ENCODE data around the gene RNU6-1. TPM values are rescaled to one million over a fixed set of nuclear protein-coding genes. Genes with fewer than 3 reads are reported as not detected.

RNU6-1 gene
- total and polyA plus RNA-seq, 4 donors, result not detected

DNA sequence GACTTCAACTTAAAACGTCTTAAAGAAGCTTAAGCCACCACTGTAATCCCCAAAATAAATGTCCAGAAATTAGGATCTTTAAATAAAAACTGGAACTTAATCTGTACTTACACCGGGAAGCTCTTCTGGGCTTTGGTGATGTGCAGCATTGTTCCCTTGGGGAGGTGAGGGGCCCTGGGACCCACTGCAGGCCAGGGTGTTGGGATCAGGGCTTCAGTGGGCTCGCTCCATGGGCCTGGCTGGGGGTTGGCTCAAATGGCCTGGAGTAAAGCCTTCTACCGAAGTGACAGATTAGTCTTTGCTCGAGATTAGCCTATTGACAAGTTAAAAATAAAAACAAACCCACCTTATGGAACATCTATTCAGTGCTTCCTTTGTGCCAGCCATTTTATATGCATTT, 6.1 kb upstream of the RNU6-1 start:
- peaks cover 13% of the 10 kb centered on the region for H3K4me1 ChIP-seq (ENCODE audit: control insufficient read depth, insufficient read depth, low read length)
- 66% methylated on average over 3 of the region's 5 CpGs for WGBS (ENCODE audit: insufficient coverage)
- H3K9me3 ChIP-seq (ENCODE audit: control insufficient read depth, insufficient read depth, low read length), result no peaks in the 10 kb centered on the region
- no peaks in the 10 kb centered on the region for H3K27me3 ChIP-seq (ENCODE audit: control insufficient read depth, insufficient read depth, low read length)
- DNase-seq (ENCODE audit: low read depth in 4 of 6, low spot score in 6 of 6), result no peak
- no peak overlapping the region for H3K27ac ChIP-seq (ENCODE audit: low read depth, low read length)
- H3K4me3 ChIP-seq (ENCODE audit: low read depth, low read length), result no peak overlapping the region
- H3K36me3 ChIP-seq (ENCODE audit: control insufficient read depth, insufficient read depth, low read length), result no peaks in the 10 kb centered on the region

DNA sequence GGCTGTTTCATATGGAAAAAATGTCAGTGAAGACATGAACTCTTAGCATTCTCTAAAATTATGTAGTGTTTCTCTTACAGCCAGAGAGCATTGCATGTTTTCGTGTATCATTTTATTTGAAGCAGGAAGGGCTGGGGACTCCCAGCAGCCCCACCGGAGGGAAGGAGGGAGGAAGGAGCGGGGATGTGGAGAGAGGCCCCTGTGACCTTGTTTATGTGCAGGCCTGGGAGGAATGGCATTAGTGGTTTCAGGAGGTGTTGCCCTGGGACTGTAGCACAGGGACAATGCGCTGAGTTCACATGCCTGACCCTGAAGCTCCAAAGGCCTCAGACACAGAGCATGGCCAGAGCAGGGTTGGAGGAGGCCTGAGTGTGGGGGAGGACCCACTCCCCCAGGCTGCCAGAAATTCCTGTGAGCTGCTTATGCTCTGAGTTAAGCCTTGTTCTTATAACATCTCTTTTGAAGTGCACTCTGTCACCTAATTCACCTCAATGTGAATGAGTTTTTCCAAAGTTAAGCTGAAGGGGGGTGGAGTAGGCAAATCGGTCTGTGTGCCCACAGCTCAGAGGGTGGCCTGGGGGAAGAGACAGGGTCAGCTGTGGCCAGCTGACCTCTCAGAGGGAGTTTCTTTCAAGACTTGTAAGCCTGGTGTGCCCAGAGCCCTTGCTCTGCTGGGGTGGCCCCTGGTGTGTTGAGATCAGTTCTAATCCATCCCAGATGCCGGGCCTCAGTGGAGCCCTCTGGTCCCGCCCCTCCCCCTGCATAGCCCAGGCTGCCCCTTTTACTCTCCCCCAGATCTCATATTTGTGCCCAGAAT, 3.9 kb upstream of the RNU6-1 start:
- 61% methylated on average over 4 of the region's 7 CpGs for WGBS (ENCODE audit: insufficient coverage)
- Histone ChIP-seq H3K4me1 (ENCODE audit: control insufficient read depth, insufficient read depth, low read length) (peaks cover 20% of the 10 kb centered on the region), H3K27me3 (ENCODE audit: control insufficient read depth, insufficient read depth, low read length) (no peaks in the 10 kb centered on the region), H3K27ac (ENCODE audit: low read depth, low read length) (peak overlapping the region; percentile 66), H3K36me3 (ENCODE audit: control insufficient read depth, insufficient read depth, low read length) (no peaks in the 10 kb centered on the region), H3K4me3 (ENCODE audit: low read depth, low read length) (no peak overlapping the region), H3K9me3 (ENCODE audit: control insufficient read depth, insufficient read depth, low read length) (no peaks in the 10 kb centered on the region)
- no peak for DNase-seq (ENCODE audit: low read depth in 4 of 6, low spot score in 6 of 6)

DNA sequence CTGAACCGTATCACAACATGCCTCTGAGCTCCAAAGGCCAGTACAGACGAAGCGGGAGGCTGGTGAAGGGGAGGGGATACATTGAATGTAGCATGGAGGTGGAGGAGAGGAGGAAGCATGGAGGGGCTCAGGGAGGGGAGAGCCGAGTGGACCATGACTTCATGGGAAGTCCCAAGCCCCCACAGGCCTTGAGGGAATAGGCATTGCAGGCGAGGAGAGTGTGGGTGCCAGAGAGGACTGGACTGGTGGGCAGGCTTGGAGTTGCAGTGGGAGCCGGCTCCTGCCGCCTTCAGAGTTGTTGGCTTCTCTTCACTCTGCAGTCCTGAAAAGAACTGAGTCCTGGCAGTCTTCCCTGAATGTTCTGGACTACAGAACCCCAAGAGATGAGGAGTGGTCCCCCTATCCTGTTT, 3.3 kb upstream of the RNU6-1 start:
- Histone ChIP-seq H3K27ac (ENCODE audit: low read depth, low read length) (peak overlapping the region; percentile 66), H3K4me3 (ENCODE audit: low read depth, low read length) (no peak overlapping the region)
- WGBS (ENCODE audit: insufficient coverage), result 71% methylated on average over 7 of the region's 7 CpGs

GRCh38 chr15:67841513-67841762, 1.6 kb upstream of the RNU6-1 start:
- Histone ChIP-seq H3K9me3 (ENCODE audit: control insufficient read depth, insufficient read depth, low read length) (no peaks in the 10 kb centered on the region), H3K27ac (ENCODE audit: low read depth, low read length) (peak overlapping the region; percentile 100), H3K36me3 (ENCODE audit: control insufficient read depth, insufficient read depth, low read length) (no peaks in the 10 kb centered on the region), H3K27me3 (ENCODE audit: control insufficient read depth, insufficient read depth, low read length) (peaks cover 4% of the 10 kb centered on the region), H3K4me3 (ENCODE audit: low read depth, low read length) (peak overlapping the region; percentile 99), H3K4me1 (ENCODE audit: control insufficient read depth, insufficient read depth, low read length) (peaks cover 31% of the 10 kb centered on the region)
- WGBS (ENCODE audit: insufficient coverage), result no CpG with 5 or more reads among the region's 4 CpGs
- DNase-seq (ENCODE audit: low read depth in 4 of 6, low spot score in 6 of 6), result no peak

More for the DNA sequence above, 3.3 kb upstream of the RNU6-1 start:
- DNase-seq (ENCODE audit: low read depth in 4 of 6, low spot score in 6 of 6), result no peak
- Histone ChIP-seq H3K4me1 (ENCODE audit: control insufficient read depth, insufficient read depth, low read length) (peaks cover 26% of the 10 kb centered on the region), H3K36me3 (ENCODE audit: control insufficient read depth, insufficient read depth, low read length) (no peaks in the 10 kb centered on the region), H3K27me3 (ENCODE audit: control insufficient read depth, insufficient read depth, low read length) (no peaks in the 10 kb centered on the region), H3K9me3 (ENCODE audit: control insufficient read depth, insufficient read depth, low read length) (no peaks in the 10 kb centered on the region)

DNA sequence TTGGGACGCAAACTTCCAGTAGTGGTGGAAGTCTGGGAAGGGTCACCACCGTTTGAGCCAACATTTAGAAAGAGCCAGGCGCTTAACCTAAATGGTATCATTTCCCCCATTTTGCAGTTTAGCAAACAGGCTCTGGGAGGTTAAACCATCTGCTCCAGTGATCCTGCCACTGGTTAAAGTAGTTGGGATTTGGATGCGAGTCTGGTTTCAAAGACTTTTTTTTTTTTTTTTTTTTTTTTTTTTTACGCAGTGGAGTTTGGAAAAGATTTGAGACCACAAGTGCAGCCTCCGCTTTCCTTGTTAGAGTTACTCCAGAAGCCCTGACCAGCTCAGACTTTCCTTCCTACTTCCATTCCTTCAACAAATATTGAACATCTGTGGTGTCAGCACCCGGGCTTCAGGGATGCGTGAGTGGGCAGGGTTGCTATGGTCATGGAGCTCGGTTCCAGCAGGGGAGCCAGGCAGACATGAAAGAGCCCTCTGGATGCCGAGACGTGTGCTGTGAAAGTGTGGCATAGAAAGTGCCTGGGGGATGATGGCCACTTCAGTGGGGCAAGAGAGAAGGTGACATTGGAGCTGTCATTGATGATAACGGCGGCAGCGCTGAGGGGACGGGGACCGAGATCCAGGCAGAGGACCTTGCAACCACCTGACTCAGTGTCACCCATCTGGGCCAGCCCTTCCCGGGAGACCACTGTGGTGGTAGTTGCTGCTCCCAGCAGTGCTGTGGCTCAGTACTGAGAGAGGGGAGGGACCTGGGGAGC, 1.1 kb upstream of the RNU6-1 start:
- peak in 2 of 6 donors; percentile 54 to 64 for DNase-seq (ENCODE audit: low read depth in 4 of 6, low spot score in 6 of 6)
- 3% methylated on average over 11 of the region's 17 CpGs for WGBS (ENCODE audit: insufficient coverage)

DNA sequence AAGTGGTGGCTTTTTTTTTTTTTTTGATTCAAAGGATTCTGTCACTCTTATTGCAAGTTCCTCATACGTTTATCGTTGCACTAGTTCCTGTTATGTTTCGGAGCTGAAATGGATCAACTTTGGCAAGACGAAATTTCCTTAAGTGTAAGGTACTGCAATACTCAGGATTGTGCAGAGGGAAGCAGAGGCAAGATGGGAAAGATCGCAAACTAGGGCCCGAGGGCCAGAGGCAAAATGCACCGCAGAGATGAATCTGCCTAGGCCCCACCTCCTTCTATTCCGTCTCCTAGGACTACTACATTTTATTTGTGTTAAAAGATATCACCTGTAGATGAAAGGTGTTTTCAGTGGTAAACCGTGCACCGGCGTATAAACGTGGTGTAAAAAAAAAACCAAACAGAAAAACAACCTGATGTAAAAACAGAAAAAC, 331 bp downstream of the RNU6-1 start:
- WGBS (ENCODE audit: insufficient coverage), result 7% methylated on average over 3 of the region's 12 CpGs
- H3K9me3 ChIP-seq (ENCODE audit: control insufficient read depth, insufficient read depth, low read length), result no peaks in the 10 kb centered on the region
- peaks cover 50% of the 10 kb centered on the region for H3K4me1 ChIP-seq (ENCODE audit: control insufficient read depth, insufficient read depth, low read length)
- peak overlapping the region; percentile 67 for H3K27ac ChIP-seq (ENCODE audit: low read depth, low read length)
- H3K36me3 ChIP-seq (ENCODE audit: control insufficient read depth, insufficient read depth, low read length), result peaks cover 6% of the 10 kb centered on the region
- DNase-seq (ENCODE audit: low read depth in 4 of 6, low spot score in 6 of 6), result peak in 2 of 6 donors; percentile 81 to 90
- H3K27me3 ChIP-seq (ENCODE audit: control insufficient read depth, insufficient read depth, low read length), result peaks cover 22% of the 10 kb centered on the region
- H3K4me3 ChIP-seq (ENCODE audit: low read depth, low read length), result peak overlapping the region; percentile 99

More for the DNA sequence above, 1.1 kb upstream of the RNU6-1 start:
- Histone ChIP-seq H3K27ac (ENCODE audit: low read depth, low read length) (peak overlapping the region; percentile 100), H3K4me1 (ENCODE audit: control insufficient read depth, insufficient read depth, low read length) (peaks cover 36% of the 10 kb centered on the region), H3K4me3 (ENCODE audit: low read depth, low read length) (peak overlapping the region; percentile 99), H3K36me3 (ENCODE audit: control insufficient read depth, insufficient read depth, low read length) (no peaks in the 10 kb centered on the region), H3K27me3 (ENCODE audit: control insufficient read depth, insufficient read depth, low read length) (peaks cover 8% of the 10 kb centered on the region), H3K9me3 (ENCODE audit: control insufficient read depth, insufficient read depth, low read length) (no peaks in the 10 kb centered on the region)

DNA sequence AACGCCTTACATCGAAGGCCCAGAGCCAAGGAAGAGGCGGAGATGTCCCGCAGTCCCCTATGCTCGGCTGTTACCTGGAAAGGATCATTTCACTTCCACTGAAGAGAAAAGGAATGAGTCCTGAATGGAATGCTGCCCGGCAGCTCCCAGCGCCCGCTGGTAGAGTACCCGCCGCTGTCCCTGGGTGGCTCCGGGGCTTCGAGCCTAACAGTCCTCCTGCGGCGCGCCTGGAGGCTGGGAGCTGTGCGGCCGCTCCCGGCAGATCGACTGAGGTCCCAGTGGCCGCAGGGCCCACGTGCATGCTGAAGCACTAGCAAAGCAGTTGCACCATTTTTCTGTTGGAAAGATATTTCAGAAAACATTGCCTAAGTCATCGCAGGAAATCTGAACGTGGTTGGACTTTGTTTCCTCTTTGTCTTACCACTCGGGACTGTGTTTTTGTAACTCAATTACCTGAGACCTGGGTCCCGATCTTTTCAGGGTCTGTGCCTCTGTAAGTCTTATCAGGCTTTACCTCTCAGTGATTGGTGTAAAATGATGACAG, 984 bp downstream of the RNU6-1 start:
- Histone ChIP-seq H3K36me3 (ENCODE audit: control insufficient read depth, insufficient read depth, low read length) (peaks cover 7% of the 10 kb centered on the region), H3K27me3 (ENCODE audit: control insufficient read depth, insufficient read depth, low read length) (peaks cover 29% of the 10 kb centered on the region), H3K4me1 (ENCODE audit: control insufficient read depth, insufficient read depth, low read length) (peaks cover 53% of the 10 kb centered on the region), H3K27ac (ENCODE audit: low read depth, low read length) (peak overlapping the region; percentile 53), H3K9me3 (ENCODE audit: control insufficient read depth, insufficient read depth, low read length) (no peaks in the 10 kb centered on the region), H3K4me3 (ENCODE audit: low read depth, low read length) (peak overlapping the region; percentile 99)
- 3% methylated on average over 23 of the region's 25 CpGs for WGBS (ENCODE audit: insufficient coverage)
- peak in 2 of 6 donors; percentile 70 for DNase-seq (ENCODE audit: low read depth in 4 of 6, low spot score in 6 of 6)

DNA sequence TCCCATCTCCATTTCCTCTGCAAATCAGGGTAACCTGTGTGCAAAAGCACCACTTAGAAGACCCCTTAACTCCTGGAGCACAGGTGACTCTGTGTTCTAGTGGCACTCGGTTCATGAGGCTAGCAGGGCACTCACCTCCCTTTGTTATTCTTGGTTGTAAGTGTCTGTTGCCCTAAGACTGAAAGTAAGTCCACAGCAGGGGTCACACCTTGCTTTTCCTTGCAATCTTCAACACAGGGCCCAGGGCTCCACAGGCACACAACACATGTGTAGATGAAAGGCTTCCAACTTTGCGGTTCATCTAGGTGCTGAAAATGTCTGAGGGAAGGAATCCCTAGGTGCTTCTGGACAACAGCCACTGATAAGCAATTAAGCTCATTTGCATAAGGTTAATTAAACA, 2.9 kb downstream of the RNU6-1 start:
- Histone ChIP-seq H3K4me1 (ENCODE audit: control insufficient read depth, insufficient read depth, low read length) (peaks cover 67% of the 10 kb centered on the region), H3K9me3 (ENCODE audit: control insufficient read depth, insufficient read depth, low read length) (no peaks in the 10 kb centered on the region), H3K27ac (ENCODE audit: low read depth, low read length) (no peak overlapping the region), H3K27me3 (ENCODE audit: control insufficient read depth, insufficient read depth, low read length) (peaks cover 48% of the 10 kb centered on the region), H3K4me3 (ENCODE audit: low read depth, low read length) (no peak overlapping the region), H3K36me3 (ENCODE audit: control insufficient read depth, insufficient read depth, low read length) (peaks cover 11% of the 10 kb centered on the region)
- WGBS (ENCODE audit: insufficient coverage), result 29% methylated on average over 1 of the region's 2 CpGs
- DNase-seq (ENCODE audit: low read depth in 4 of 6, low spot score in 6 of 6), result no peak

DNA sequence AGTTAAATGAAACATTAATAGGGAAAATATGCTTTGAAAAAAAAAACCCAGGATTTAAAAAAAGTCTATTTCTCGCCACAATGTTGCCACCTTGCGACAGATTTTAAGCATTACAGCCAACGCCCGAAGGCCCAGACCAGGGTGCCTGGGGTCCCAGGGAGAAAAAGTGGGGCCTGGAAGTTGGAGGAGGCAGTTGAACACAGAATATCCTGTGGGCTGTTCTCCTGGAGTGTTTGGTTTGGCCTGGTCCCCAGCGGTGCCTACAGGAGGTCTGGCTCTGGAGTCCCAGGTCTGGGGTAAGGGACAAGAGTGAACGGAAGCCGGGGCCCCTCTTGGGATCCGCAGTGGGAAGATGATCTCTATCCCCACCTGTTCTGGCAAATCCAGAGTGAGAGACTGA, 3.4 kb downstream of the RNU6-1 start:
- H3K27me3 ChIP-seq (ENCODE audit: control insufficient read depth, insufficient read depth, low read length), result peaks cover 52% of the 10 kb centered on the region
- H3K27ac ChIP-seq (ENCODE audit: low read depth, low read length), result no peak overlapping the region
- H3K36me3 ChIP-seq (ENCODE audit: control insufficient read depth, insufficient read depth, low read length), result peaks cover 11% of the 10 kb centered on the region
- DNase-seq (ENCODE audit: low read depth in 4 of 6, low spot score in 6 of 6), result peak in 2 of 6 donors; percentile 78 to 89
- H3K4me3 ChIP-seq (ENCODE audit: low read depth, low read length), result peak overlapping the region; percentile 41
- 35% methylated on average over 8 of the region's 8 CpGs for WGBS (ENCODE audit: insufficient coverage)
- H3K4me1 ChIP-seq (ENCODE audit: control insufficient read depth, insufficient read depth, low read length), result peaks cover 67% of the 10 kb centered on the region
- H3K9me3 ChIP-seq (ENCODE audit: control insufficient read depth, insufficient read depth, low read length), result no peaks in the 10 kb centered on the region

Data from spinal cord (tissue), 10 donors.